ENCODE results near the gene PHF2.

The PHF2 gene

DNA sequence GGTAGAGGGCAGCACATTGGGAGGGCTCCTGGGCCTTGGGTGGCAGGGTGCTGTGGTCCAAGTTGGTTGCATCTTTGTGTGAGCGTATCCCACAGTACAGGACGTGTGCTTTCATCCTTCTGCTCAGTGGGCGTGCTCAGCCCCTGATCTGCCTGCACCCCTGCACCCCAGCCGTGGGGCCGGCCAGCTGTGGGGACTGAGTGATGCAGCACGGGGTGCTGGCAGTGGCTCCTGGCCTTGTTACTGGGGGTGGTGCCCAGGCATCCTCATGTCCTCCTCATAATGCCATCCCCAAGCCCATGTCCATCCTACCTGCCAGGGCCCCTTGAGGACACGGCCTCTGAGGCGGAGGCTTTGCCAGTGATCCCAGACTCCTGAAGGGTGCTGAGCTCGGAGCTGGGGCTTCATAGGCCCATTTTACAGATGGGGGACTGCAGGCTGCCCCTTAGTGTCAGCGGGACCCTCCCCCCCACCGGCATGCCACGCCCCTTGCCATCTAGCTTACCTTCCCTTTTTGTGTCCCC, 100.7 kb downstream of the PHF2 start:
- H3K27me3 ChIP-seq (replicated peaks; ENCODE audit: control insufficient read depth, insufficient read depth, low read length) = no peaks in the 10 kb centered on the region
- no peak for DNase-seq (ENCODE audit: extremely low read depth, insufficient read length)
- TF ChIP-seq, protein P1, sequence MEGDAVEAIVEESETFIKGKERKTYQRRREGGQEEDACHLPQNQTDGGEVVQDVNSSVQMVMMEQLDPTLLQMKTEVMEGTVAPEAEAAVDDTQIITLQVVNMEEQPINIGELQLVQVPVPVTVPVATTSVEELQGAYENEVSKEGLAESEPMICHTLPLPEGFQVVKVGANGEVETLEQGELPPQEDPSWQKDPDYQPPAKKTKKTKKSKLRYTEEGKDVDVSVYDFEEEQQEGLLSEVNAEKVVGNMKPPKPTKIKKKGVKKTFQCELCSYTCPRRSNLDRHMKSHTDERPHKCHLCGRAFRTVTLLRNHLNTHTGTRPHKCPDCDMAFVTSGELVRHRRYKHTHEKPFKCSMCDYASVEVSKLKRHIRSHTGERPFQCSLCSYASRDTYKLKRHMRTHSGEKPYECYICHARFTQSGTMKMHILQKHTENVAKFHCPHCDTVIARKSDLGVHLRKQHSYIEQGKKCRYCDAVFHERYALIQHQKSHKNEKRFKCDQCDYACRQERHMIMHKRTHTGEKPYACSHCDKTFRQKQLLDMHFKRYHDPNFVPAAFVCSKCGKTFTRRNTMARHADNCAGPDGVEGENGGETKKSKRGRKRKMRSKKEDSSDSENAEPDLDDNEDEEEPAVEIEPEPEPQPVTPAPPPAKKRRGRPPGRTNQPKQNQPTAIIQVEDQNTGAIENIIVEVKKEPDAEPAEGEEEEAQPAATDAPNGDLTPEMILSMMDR (IDR thresholded peaks at IDR 0.05; ENCODE audit: insufficient read depth, low read length, poor library complexity, severe bottlenecking) = no peak
- H3K36me3 ChIP-seq (ENCODE audit: control insufficient read depth, insufficient read depth, low read length) = peaks cover 2% of the 10 kb centered on the region
- H3K4me3 ChIP-seq (replicated peaks; ENCODE audit: low read depth, low read length) = no peak overlapping the region

DNA sequence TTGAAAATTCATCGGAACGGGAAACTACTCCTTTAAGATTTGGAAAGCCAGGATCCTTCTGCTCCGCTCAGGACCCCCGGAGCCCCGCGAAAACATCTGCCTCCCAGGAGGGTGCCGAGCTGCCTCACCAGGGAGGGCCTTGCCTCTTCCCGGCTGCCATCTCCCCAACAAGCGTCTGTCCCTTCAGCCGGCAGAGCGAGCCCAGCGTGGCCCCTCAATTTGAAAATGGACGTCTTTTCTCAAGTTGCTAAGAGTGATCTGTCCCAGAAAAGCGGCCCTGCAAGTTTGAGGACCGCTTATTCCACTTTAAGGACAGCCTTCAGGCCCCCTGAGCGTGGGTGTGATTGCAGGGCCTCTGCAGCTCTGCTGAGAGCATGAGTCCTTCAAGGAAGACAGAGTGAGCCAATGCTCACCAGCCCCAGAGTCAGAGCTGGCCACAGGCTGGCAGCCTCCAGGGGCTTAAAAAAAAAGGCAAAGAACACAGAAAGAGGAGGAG, 101.3 kb downstream of the PHF2 start:
- Histone ChIP-seq H3K27me3 (replicated peaks; ENCODE audit: control insufficient read depth, insufficient read depth, low read length) (no peaks in the 10 kb centered on the region), H3K36me3 (ENCODE audit: control insufficient read depth, insufficient read depth, low read length) (peaks cover 2% of the 10 kb centered on the region), H3K4me3 (replicated peaks; ENCODE audit: low read depth, low read length) (no peak overlapping the region)
- no peak for DNase-seq (ENCODE audit: extremely low read depth, insufficient read length)
- TF ChIP-seq, protein P1 (IDR thresholded peaks at IDR 0.05; ENCODE audit: insufficient read depth, low read length, poor library complexity, severe bottlenecking) = no peak

DNA sequence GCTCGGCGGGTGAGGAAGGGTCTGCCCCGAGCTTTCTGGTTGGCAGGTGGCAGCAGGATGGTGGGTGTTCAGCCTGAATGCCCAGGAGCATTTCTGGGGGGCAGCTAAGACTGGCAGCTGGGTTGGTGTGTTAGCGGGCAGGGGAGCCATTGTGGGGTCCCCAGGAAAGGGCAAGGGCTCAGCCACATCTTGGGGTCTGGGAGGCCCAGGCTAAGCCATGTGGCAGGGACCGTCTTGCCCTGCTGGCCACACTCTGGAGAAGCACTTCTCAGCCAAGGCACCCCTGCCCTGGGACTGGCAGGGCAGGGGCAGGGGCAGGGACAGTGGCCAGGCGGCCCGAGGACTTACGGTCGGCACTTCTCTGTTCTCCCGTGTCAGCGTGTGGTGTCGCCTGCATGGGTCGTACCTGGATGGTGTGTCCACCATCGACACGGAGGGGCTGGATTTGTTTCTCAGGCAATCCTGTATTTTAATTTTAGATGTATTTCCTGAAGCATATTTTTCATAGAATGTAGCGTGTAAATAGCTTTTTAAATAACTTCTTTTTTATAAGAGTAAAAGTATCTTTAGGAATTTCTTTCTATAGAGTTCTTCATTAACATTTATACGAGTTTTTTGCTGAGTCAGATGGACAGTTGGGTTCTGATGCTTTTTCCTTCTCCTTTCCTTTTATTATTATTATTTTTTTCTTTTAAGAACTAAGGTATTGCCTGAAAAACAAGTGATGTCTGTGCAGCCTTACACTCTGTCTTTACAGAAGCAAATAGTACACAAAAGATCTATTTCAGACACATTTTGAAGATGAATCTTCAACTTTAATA, 102.0 kb downstream of the PHF2 start:
- Histone ChIP-seq H3K27me3 (replicated peaks; ENCODE audit: control insufficient read depth, insufficient read depth, low read length) (no peaks in the 10 kb centered on the region), H3K4me3 (replicated peaks; ENCODE audit: low read depth, low read length) (no peak overlapping the region), H3K36me3 (ENCODE audit: control insufficient read depth, insufficient read depth, low read length) (peaks cover 2% of the 10 kb centered on the region)
- TF ChIP-seq, protein P1 (IDR thresholded peaks at IDR 0.05; ENCODE audit: insufficient read depth, low read length, poor library complexity, severe bottlenecking) = no peak
- DNase-seq (ENCODE audit: extremely low read depth, insufficient read length) = no peak

DNA sequence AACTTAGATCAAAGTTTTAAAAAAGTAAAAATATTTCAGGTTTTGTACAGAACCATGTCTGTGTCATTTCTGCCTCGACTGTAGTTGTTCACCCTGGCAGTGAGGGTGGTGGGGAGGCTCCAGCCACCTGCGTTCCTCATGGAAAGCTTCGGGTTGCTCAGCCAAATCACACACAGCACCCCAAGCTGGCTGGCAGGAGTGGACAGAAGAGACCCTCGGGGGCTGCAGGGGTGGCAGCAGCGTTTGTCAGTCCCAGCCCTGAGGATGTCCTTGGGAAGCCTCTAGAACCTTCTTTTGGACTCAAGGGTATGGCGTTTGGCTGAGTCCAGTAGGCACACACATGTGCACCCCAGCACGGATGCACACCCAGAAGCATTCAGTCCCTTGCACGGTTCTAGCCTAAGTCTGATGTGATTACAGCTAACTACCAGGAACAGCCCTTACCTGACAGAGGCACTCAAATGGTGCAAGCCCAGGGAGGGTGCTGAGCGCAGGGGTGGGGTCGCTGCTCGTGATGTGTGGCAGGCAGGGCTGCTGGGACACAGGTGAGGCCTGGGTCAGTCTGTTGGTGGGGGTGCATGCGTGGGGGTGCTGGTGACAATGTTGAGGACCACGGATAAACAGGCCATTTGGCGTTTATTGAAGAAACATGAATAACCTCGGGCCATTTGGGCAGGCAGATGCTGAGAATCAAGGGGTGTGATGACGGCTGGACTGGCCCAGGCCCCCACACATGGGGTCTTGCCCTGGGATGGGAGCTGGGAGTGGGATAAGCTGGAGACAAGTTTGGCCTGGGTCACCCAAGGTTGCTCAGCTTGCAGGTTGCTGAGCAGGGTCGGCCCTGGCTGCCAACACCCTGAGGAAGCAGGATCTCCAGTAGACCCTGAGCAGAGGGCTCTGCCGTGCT, 103.4 kb downstream of the PHF2 start:
- Histone ChIP-seq H3K36me3 (ENCODE audit: control insufficient read depth, insufficient read depth, low read length) (no peaks in the 10 kb centered on the region; the same call in none of the 2 replicates), H3K27me3 (replicated peaks; ENCODE audit: control insufficient read depth, insufficient read depth, low read length) (no peaks in the 10 kb centered on the region; the same call in 1 of the 2 replicates), H3K4me3 (replicated peaks; ENCODE audit: low read depth, low read length) (no peak overlapping the region)
- no peak for DNase-seq (ENCODE audit: extremely low read depth, insufficient read length)
- TF ChIP-seq, protein P1 (IDR thresholded peaks at IDR 0.05; ENCODE audit: insufficient read depth, low read length, poor library complexity, severe bottlenecking) = no peak

DNA sequence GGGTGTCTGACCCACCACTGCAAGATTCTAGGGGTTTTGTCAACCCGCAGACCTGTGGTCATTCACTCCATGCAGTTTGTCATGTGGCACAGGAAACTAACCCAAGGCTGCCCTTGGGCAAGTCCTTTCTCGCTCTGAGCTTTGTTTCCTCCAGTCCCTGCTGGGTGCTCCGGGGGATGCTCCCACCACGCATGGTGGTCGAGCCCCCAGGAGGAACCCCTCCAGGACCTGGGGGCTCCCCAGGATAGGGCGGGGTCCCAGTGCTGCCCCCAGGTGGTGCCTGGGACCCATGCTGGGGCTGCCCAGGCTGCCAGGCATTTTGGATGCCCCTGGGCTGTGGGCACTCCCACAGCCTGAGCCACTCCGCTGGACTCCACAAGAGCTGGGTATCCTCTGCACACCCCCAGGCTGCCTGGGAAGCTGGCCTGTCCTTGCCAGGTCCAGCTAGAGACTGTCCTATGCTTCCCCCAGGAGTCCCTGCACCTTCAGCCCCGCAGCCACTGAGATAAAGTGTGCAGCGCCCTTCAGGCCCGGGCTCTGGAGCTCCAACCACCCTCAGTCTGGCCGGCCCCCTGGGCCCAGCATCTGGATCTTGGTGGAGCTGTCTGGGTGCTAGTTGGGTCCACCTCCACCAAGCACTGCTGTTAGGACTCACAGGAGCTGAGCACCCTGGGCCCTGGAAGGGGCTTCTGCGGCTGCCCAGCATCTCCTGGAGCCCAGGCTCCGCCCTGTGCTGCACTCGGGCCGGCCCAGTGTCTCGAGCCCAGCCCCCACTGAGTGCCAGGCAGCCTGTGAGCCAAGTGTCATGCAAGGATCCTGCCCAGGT, 104.3 kb downstream of the PHF2 start:
- Histone ChIP-seq H3K36me3 (ENCODE audit: control insufficient read depth, insufficient read depth, low read length) (no peaks in the 10 kb centered on the region; the same call in none of the 2 replicates), H3K27me3 (replicated peaks; ENCODE audit: control insufficient read depth, insufficient read depth, low read length) (no peaks in the 10 kb centered on the region; the same call in 1 of the 2 replicates), H3K4me3 (replicated peaks; ENCODE audit: low read depth, low read length) (no peak overlapping the region)
- DNase-seq (ENCODE audit: extremely low read depth, insufficient read length) = no peak
- TF ChIP-seq, protein P1 (IDR thresholded peaks at IDR 0.05; ENCODE audit: insufficient read depth, low read length, poor library complexity, severe bottlenecking) = no peak
